Measurements from ENCODE around the gene IMPG2. TPM values are rescaled to one million over a fixed set of nuclear protein-coding genes. Genes with fewer than 3 reads are reported as not detected.
A peak's percentile ranks its signal among the peaks of the same experiment; 100 is the strongest.
"Not testable (repeated sequence)": the region's sequence is repeated elsewhere in the genome, so short reads cannot be mapped to it uniquely, and the experiment has no call there.

Gene IMPG2
- polyA plus RNA-seq, 1 experiment, result 0.19 TPM

GRCh38 chr3:101310978-101311375, 9.4 kb downstream of the IMPG2 start:
- ChIA-PET POLR2A (no interaction called here), CTCF (interaction anchor here (0.6 to 0.7 kb wide), 2 partner anchors 264 to 513 kb away, joined by 4 to 6 read pairs; no protein-coding TSS in a partner anchor)
- peaks cover 15% of the 10 kb centered on the region for H3K9me3 ChIP-seq (ENCODE audit: control insufficient read depth, insufficient read depth, low read length)
- H3K27me3 ChIP-seq (ENCODE audit: control insufficient read depth, insufficient read depth, low read length), result no peaks in the 10 kb centered on the region
- H3K27ac ChIP-seq (ENCODE audit: low read depth, low read length), result no peak overlapping the region
- DNase-seq (ENCODE audit: low read depth, low spot score), result no peak
- TF ChIP-seq, protein P1, sequence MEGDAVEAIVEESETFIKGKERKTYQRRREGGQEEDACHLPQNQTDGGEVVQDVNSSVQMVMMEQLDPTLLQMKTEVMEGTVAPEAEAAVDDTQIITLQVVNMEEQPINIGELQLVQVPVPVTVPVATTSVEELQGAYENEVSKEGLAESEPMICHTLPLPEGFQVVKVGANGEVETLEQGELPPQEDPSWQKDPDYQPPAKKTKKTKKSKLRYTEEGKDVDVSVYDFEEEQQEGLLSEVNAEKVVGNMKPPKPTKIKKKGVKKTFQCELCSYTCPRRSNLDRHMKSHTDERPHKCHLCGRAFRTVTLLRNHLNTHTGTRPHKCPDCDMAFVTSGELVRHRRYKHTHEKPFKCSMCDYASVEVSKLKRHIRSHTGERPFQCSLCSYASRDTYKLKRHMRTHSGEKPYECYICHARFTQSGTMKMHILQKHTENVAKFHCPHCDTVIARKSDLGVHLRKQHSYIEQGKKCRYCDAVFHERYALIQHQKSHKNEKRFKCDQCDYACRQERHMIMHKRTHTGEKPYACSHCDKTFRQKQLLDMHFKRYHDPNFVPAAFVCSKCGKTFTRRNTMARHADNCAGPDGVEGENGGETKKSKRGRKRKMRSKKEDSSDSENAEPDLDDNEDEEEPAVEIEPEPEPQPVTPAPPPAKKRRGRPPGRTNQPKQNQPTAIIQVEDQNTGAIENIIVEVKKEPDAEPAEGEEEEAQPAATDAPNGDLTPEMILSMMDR (IDR thresholded peaks at IDR 0.05; ENCODE audit: low read depth, low read length), result no peak
- no peak overlapping the region for H3K4me3 ChIP-seq (ENCODE audit: low read depth, low read length)

DNA sequence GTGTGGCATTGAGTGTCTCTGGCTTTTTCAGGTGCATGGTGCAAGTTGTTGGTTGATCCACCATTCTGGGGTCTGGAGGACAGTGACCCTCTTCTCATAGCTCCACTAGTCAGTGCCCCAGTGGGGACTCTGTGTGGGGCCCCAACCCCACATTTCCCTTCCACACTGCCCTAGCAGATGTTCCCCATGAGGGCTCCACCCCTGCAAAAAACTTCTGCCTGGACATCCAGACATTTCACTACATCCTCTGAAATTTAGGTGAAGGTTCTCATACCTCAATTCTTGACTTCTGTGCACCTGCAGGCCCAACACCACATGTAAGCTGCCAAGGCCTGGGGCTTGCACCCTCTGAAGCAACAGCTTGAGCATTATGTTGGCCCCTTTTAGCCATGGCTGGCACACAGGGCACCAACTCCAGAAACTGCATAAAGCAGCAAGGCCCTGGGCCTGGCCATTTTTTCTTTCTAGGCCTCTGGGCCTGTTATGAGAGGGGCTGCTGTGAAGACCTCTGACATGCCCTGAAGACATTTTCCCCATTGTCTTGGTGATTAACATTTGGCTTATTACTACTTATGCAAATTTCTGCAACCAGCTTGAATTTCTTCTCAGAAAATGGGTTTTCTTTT, 12.1 kb downstream of the IMPG2 start:
- peaks cover 15% of the 10 kb centered on the region for H3K9me3 ChIP-seq (ENCODE audit: control insufficient read depth, insufficient read depth, low read length)
- DNase-seq (ENCODE audit: low read depth, low spot score); H3K27ac ChIP-seq (ENCODE audit: low read depth, low read length); H3K27me3 ChIP-seq (ENCODE audit: control insufficient read depth, insufficient read depth, low read length); POLR2A ChIA-PET; H3K4me3 ChIP-seq (ENCODE audit: low read depth, low read length); CTCF ChIA-PET: not testable (repeated sequence)

- Histone ChIP-seq H3K27me3 (ENCODE audit: control insufficient read depth, insufficient read depth, low read length) (no peaks in the 10 kb centered on the region), H3K27ac (ENCODE audit: low read depth, low read length) (no peak overlapping the region), H3K4me3 (ENCODE audit: low read depth, low read length) (no peak overlapping the region), H3K9me3 (ENCODE audit: control insufficient read depth, insufficient read depth, low read length) (peaks cover 12% of the 10 kb centered on the region)
- CTCF ChIA-PET, result no interaction called here
- POLR2A ChIA-PET, result no interaction called here
- TF ChIP-seq, protein P1 (IDR thresholded peaks at IDR 0.05; ENCODE audit: low read depth, low read length), result no peak
- no peak for DNase-seq (ENCODE audit: low read depth, low spot score)
These were observed 16.5 kb downstream of the IMPG2 start for GRCh38 chr3:101303836-101304235.

- DNase-seq (ENCODE audit: low read depth, low spot score), result peak; percentile 48
- Histone ChIP-seq H3K27ac (ENCODE audit: low read depth, low read length) (no peak overlapping the region), H3K4me3 (ENCODE audit: low read depth, low read length) (peak overlapping the region; percentile 14; the same call in 1 of the 2 replicates), H3K27me3 (ENCODE audit: control insufficient read depth, insufficient read depth, low read length) (no peaks in the 10 kb centered on the region), H3K9me3 (ENCODE audit: control insufficient read depth, insufficient read depth, low read length) (peaks cover 9% of the 10 kb centered on the region)
- POLR2A ChIA-PET, result no interaction called here
- TF ChIP-seq, protein P1 (IDR thresholded peaks at IDR 0.05; ENCODE audit: low read depth, low read length), result no peak
- CTCF ChIA-PET, result no interaction called here
These were observed 17.2 kb downstream of the IMPG2 start for GRCh38 chr3:101303089-101303731.

DNA sequence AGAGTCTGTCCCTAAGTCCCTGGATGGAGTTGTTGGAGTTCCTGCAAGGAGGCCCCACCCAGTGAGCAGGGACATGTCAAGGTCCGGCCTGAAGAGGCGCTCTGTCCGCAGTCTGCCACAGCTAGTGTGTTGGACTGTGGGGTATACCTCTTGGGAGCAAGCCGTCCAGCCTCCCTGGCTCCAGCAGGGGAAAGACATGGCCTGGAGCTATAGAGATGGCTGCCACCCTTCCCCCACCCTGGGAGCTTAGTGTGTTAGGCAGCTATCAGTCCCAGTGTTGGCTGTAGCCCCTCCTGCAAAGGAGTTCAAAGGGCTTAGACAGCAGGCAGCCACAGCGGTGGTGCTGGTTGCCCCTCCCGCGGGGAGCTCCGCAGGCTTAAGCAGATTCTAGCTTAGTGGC, 20.3 kb downstream of the IMPG2 start:
- ChIA-PET POLR2A (no interaction called here), CTCF (no interaction called here)
- no peak overlapping the region for H3K4me3 ChIP-seq (ENCODE audit: low read depth, low read length)
- DNase-seq (ENCODE audit: low read depth, low spot score), result no peak
- no peaks in the 10 kb centered on the region for H3K27me3 ChIP-seq (ENCODE audit: control insufficient read depth, insufficient read depth, low read length)
- H3K27ac ChIP-seq (ENCODE audit: low read depth, low read length), result no peak overlapping the region
- TF ChIP-seq, protein P1 (IDR thresholded peaks at IDR 0.05; ENCODE audit: low read depth, low read length), result no peak
- H3K9me3 ChIP-seq (ENCODE audit: control insufficient read depth, insufficient read depth, low read length), result peaks cover 4% of the 10 kb centered on the region; the same call in 1 of the 2 replicates
